ENCODE results near the gene CDH13. TPM values are rescaled to one million over a fixed set of nuclear protein-coding genes. Genes with fewer than 3 reads are reported as not detected.

CDH13 gene
- total and polyA plus RNA-seq, 12 donors, result 0.86 to 30.6 (median 2.4) TPM

- H3K9me3 ChIP-seq (replicated peaks in 1 of 3), result no peaks in the 10 kb centered on the region
- no peaks in the 10 kb centered on the region for H3K36me3 ChIP-seq (replicated peaks in 1 of 2)
- H3K27ac ChIP-seq, result no peak overlapping the region
- WGBS, 4 donors, result 79 to 93% (median 91%) methylated on average over 2 of the region's 2 CpGs
- H3K27me3 ChIP-seq, result no peaks in the 10 kb centered on the region
- DNase-seq, result no peak
- H3K4me1 ChIP-seq (replicated peaks in 1 of 2), result no peaks in the 10 kb centered on the region
- intact Hi-C loops (cut with DNase I), result loop anchor here in 1 of 2 donors (10.0 kb wide), 1 partner anchor 954 kb away; no protein-coding TSS in a partner anchor
- TF ChIP-seq CTCF (IDR thresholded peaks at IDR 0.05) (no peak), POLR2A (IDR thresholded peaks at IDR 0.05) (no peak)
- no peak overlapping the region for H3K4me3 ChIP-seq
These were observed 592.5 kb downstream of the CDH13 start for GRCh38 chr16:83219285-83219684.

- TF ChIP-seq POLR2A (IDR thresholded peaks at IDR 0.05) (no peak), CTCF (IDR thresholded peaks at IDR 0.05) (no peak)
These were observed 593.3 kb downstream of the CDH13 start for GRCh38 chr16:83220066-83220465.

GRCh38 chr16:83224642-83225041 lies 597.9 kb downstream of the CDH13 start:
- no peak overlapping the region for H3K27ac ChIP-seq
- H3K4me1 ChIP-seq (replicated peaks in 1 of 2), result no peaks in the 10 kb centered on the region
- H3K4me3 ChIP-seq, result no peak overlapping the region
- intact Hi-C loops (cut with DNase I), result no loop called here
- DNase-seq, result no peak
- WGBS, 4 donors, result 86 to 92% (median 89%) methylated on average over 3 of the region's 3 CpGs
- H3K27me3 ChIP-seq, result no peaks in the 10 kb centered on the region
- no peak for TF ChIP-seq CTCF (IDR thresholded peaks at IDR 0.05)
- TF ChIP-seq POLR2A (IDR thresholded peaks at IDR 0.05), result no peak
- no peaks in the 10 kb centered on the region for H3K9me3 ChIP-seq (replicated peaks in 1 of 3)
- no peaks in the 10 kb centered on the region for H3K36me3 ChIP-seq (replicated peaks in 1 of 2)

More at GRCh38 chr16:83220066-83220465, 593.3 kb downstream of the CDH13 start:
- Histone ChIP-seq H3K4me3 (no peak overlapping the region), H3K4me1 (replicated peaks in 1 of 2) (no peaks in the 10 kb centered on the region), H3K27me3 (no peaks in the 10 kb centered on the region), H3K36me3 (replicated peaks in 1 of 2) (no peaks in the 10 kb centered on the region), H3K27ac (no peak overlapping the region), H3K9me3 (replicated peaks in 1 of 3) (no peaks in the 10 kb centered on the region)
- 83 to 91% (median 88%) methylated on average over 9 of the region's 9 CpGs for WGBS, 4 donors
- DNase-seq, result no peak
- intact Hi-C loops (cut with DNase I), result no loop called here

- WGBS, 4 donors, result 54 to 76% (median 58%) methylated on average over 6 of the region's 6 CpGs
- no peak for DNase-seq
- H3K27me3 ChIP-seq, result no peaks in the 10 kb centered on the region
- no peaks in the 10 kb centered on the region for H3K9me3 ChIP-seq (replicated peaks in 1 of 3)
- TF ChIP-seq POLR2A (IDR thresholded peaks at IDR 0.05) (no peak), CTCF (IDR thresholded peaks at IDR 0.05) (no peak)
- intact Hi-C loops (cut with DNase I), result no loop called here
- no peak overlapping the region for H3K4me3 ChIP-seq
- no peak overlapping the region for H3K27ac ChIP-seq
- no peaks in the 10 kb centered on the region for H3K4me1 ChIP-seq (replicated peaks in 1 of 2)
- H3K36me3 ChIP-seq (replicated peaks in 1 of 2), result no peaks in the 10 kb centered on the region
These were observed 600.6 kb downstream of the CDH13 start for GRCh38 chr16:83227336-83227735.

Data from adrenal gland (tissue), 12 donors.